HepG2 (cell line): ENCODE measurements around the gene VWA1. TPM values are rescaled to one million over a fixed set of nuclear protein-coding genes. Genes with fewer than 3 reads are reported as not detected.
A peak's percentile ranks its signal among the peaks of the same experiment; 100 is the strongest.

ENCODE experiments used
- ATF2 ChIP-seq: sonication (generic); formaldehyde crosslinking; IDR thresholded peaks from 2 replicates; pipeline ENCODE4 v1.4.0; 2020; ENCODE audit warnings: missing genetic modification reagents
- ATF5 ChIP-seq: sonication (generic); formaldehyde crosslinking; IDR thresholded peaks from 2 replicates; pipeline ENCODE4 v1.4.0; 2020; ENCODE audit warnings: mild to moderate bottlenecking, low read depth, missing genetic modification reagents
- CEBPZ ChIP-seq: IDR thresholded peaks from 2 replicates; pipeline ENCODE4 v1.6.1; 2012; ENCODE audit warnings: low read length, improper control_type of control experiment
- ZBTB40 ChIP-seq, 2 experiments: fragments of 450-650 bp in 1 of 2; sonication (generic) in 1 of 2; formaldehyde crosslinking in 1 of 2; IDR thresholded peaks; 2 replicates each; pipeline versions ENCODE4 v1.6.1 to v1.8.0; 2016 to 2022; ENCODE audit warnings: antibody characterized with exemption in 1 of 2, mild to moderate bottlenecking in 1 of 2, missing genetic modification reagents in 1 of 2
- ZFY ChIP-seq: sonication (generic); formaldehyde crosslinking; IDR thresholded peaks from 2 replicates; pipeline ENCODE4 v1.4.0; 2020; ENCODE audit warnings: missing genetic modification reagents
- ZNF557 ChIP-seq: sonication (generic); formaldehyde crosslinking; IDR thresholded peaks from 2 replicates; pipeline ENCODE4 v1.4.0; 2020; ENCODE audit warnings: missing genetic modification reagents
- ZNF687 ChIP-seq: sonication (generic); formaldehyde crosslinking; IDR thresholded peaks from 2 replicates; pipeline ENCODE4 v1.5.1; 2020; ENCODE audit warnings: mild to moderate bottlenecking, missing genetic modification reagents, moderate library complexity
- polyA plus RNA-seq, 8 experiments: library from polyadenylated mRNA; depleted of rRNA in 3 of 8; stranded (reverse) in 7 of 8; unstranded in 1 of 8; fragments of >200 nt; fragmentation: Illumina TruSeq in 4 of 8; extraction: Trizol in 4 of 8; gene quantifications; 2 replicates each; pipeline versions ENCODE4 v1.2.1 to v1.2.3, GENCODE V29; 2011 to 2016; ENCODE audit warnings: low read depth in 4 of 8, missing spikeins in 1 of 8, mixed read lengths in 1 of 8; ENCODE audit not compliant: insufficient read depth in 1 of 8
- total RNA-seq, 5 experiments: library from RNA; depleted of rRNA; stranded (reverse); fragments of >200 nt; fragmentation: Illumina TruSeq; extraction: Trizol; gene quantifications; 2 replicates each; pipeline ENCODE4 v1.2.3, GENCODE V29; 2016; ENCODE audit warnings: low read depth in 1 of 5

VWA1 gene
- total and polyA plus RNA-seq, 2 of the 13 experiments (the other 11 are each of a cell fraction or from before 2014, with no cell fraction given) = 40.9 to 57.5 TPM

GRCh38 chr1:1419813-1420653 is 15.5 kb upstream of the VWA1 start (continued):
- TF ChIP-seq ZBTB40 (IDR thresholded peaks at IDR 0.05) (no peak), ZBTB40 (CRISPR knock-in tag; IDR thresholded peaks at IDR 0.05) (0 out of 2 replicates have a peak, but pooled peaks have one; percentile 27), ATF5 (CRISPR knock-in tag) (no peak), ZNF687 (CRISPR knock-in tag) (peak; percentile 43; the same call in 1 of the 2 replicates), ATF2 (CRISPR knock-in tag) (no peak), ZNF557 (no peak), ZFY (peak; percentile 50; the same call in 1 of the 2 replicates), CEBPZ (no peak)
